OCI-LY3 (cell line): Measurements from ENCODE around the gene PROM2.

Source experiments
- CTCF ChIP-seq: fragments of 200-600, 300-600 bp; sonication (generic); IDR thresholded peaks from 2 replicates; pipeline ENCODE4 v1.5.1; 2014; ENCODE audit warnings: antibody characterized with exemption, low read length, low read depth
- EZH2phosphoT487 ChIP-seq: fragments of 200-600 bp; shearing (Covaris generic); IDR thresholded peaks from 2 replicates; pipeline ENCODE4 v1.6.1; 2018; ENCODE audit warnings: antibody characterized with exemption, mixed run types, low read depth

GRCh38 chr2:95281786-95282185 lies 7.5 kb downstream of the PROM2 start:
- TF ChIP-seq CTCF: no peak
- TF ChIP-seq EZH2phosphoT487: no peak
